NCI-H2196 treated with DMSO at 0.1 percent for 48 hours (cell line): ENCODE measurements around the gene OGFOD3.
"Not testable (repeated sequence)": the region's sequence is repeated elsewhere in the genome, so short reads cannot be mapped to it uniquely, and the experiment has no call there.

Experiments
- DNase-seq: peaks from one replicate; lab custom pipeline; 2025; ENCODE audit not compliant: unreplicated experiment; lab: John Stamatoyannopoulos, UW

OGFOD3 gene, protein sequence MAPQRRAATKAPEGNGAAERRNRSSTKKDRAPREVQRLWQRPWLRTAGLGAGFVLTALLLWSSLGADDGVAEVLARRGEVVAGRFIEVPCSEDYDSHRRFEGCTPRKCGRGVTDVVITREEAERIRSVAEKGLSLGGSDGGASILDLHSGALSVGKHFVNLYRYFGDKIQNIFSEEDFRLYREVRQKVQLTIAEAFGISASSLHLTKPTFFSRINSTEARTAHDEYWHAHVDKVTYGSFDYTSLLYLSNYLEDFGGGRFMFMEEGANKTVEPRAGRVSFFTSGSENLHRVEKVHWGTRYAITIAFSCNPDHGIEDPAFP

DNA sequence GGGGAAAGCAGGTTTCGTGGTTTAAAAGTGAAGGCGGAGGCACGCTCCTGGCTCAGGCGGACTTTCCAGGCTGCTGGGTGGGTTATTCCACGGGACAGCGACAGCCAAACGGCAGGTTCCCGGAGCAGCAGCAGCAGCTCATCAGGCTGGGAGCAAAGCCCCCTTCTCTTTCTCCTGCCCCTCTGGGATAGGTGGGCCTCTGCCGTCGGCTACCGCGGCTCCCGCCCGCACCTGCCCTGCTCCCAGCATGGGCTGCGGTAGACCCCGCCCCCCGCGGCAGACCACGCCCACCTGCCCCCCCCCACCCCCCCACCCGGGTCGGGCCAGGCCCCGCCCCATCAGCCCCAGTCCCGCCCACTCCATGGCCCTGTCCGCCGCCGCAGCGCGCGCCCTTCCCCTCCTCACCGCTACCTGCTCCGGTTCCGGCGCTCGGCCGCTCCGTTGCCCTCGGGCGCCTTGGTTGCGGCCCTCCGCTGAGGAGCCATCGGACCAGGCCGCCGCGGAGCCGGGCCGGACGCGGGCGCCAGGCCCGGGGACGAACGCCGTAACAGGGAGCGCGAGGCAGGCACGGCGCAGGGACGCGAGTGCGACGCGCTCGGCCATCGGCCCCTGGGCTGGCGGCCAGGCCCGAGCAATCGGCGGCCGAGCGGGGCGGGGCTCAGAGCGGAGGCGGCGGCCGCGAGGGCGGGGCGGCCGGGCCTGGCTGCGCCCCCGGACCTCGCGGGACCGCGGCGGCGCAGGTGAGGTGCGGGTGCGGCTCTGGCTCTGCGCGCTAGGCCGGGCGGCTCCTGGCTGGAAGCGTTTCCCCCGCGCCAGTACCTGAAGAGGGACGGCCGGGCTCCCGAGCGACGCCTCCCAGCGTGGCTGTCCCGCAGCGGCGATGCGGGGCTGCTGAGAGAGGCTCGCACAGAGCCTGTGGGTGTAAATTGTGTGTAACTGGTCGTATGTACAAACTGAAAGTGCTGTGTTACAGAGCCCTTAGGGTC is at the start of gene OGFOD3, which contains the start of gene HEXD:
OGFOD3 (minus strand) TSS at position 586 of the 986 bp plus-strand sequence; CDS start at position 485, 101 bp downstream.
HEXD (plus strand) TSS at position 347 of the 986 bp plus-strand sequence. CDS start 1,453 bp downstream, outside the sequence.
- peak; percentile 90 for DNase-seq

DNA sequence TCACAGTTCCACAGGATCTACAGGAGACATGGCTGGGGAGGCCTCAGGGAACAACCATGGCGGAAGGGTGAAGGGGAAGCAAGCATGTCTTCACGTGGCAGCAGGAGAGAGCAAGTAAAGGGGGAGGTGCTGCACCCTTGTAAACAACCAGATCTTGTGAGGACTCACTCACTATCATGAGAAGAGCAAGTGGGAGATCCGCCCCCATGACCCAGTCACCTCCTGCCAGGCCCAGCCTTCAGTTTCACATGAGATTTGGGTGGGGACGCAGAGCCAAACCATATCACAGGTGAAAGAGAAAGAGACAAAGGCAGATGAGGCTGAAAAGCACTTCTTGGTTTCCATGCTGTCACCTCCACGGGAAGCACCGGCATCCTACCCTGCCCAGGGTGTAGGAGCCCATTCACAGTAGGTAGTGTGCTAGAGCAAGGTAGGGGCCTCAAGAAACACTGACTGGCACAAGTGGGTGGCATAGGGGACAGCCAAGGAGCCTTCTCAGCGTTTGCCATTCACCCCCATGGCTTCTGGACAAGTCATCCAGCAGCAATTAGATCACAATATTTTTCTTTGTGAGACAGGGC is 46.7 kb upstream of the OGFOD3 start:
- DNase-seq = no peak

DNA sequence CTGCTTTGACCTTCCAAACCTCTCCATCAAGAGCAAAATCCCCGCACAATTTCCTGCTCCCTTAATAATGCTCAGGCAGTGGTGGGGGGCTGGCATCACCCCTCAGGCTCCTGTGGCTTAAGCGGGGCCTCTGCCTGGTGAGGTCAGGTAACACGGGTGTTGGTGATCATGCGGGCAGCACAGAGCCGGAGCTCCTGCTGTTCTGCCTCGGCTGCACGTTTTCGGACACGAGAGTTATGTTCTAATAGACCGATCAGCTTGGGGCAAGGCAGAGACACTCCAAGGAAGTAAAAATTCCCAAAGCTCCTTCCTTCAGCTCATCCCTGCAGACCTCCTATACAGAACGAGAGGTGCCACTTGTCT is 46.2 kb upstream of the OGFOD3 start:
- no peak for DNase-seq

DNA sequence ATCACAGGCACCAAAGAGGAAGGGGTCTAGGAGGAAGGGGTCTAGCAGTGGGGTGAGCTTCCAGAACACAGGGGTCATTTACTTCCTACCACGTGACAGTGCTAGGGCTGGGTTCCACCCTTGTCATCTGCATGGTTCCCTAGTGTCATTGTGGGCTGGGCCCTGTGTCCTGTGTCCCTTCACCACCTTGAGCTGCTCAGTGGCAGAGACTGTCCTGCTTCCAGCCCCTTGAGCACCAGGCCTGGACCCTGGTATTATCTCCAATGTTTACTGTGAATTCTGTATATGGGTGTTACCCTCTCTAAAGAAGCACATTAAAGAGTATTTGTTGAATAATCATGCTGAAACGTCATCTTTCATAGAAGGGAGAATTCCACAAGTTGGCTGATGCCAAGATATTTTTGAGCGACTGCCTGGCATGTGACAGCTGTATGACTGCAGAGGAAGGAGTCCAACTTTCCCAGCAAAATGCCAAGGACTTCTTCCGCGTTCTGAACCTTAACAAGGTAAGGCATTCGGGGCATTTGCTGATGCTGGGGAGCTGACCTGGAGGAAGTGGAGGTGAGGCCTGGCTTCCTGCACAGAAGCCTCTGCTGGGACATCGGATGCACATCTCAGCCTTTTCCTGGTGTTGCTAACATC is 45.7 kb upstream of the OGFOD3 start:
- DNase-seq = no peak

DNA sequence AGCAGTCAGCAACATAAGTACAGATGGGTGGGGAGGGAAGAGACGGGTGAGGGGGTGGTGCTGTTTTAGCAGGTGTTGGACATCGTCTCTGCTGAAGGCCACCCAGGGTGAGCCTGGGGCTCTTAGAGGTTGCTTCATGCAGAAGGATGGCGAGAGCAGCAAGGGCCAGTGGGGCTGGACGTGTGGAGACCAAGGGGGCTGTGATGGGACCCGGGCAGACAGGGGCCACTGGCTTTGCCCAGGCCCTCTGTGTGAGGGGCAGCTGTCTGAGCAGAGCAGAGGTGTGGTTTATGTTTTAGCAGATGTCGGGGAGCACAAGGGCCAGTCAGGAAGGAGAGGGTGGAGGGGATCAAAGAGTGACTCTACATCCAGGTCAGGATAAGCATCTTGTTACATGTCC is 45.0 kb upstream of the OGFOD3 start:
- DNase-seq = no peak

DNA sequence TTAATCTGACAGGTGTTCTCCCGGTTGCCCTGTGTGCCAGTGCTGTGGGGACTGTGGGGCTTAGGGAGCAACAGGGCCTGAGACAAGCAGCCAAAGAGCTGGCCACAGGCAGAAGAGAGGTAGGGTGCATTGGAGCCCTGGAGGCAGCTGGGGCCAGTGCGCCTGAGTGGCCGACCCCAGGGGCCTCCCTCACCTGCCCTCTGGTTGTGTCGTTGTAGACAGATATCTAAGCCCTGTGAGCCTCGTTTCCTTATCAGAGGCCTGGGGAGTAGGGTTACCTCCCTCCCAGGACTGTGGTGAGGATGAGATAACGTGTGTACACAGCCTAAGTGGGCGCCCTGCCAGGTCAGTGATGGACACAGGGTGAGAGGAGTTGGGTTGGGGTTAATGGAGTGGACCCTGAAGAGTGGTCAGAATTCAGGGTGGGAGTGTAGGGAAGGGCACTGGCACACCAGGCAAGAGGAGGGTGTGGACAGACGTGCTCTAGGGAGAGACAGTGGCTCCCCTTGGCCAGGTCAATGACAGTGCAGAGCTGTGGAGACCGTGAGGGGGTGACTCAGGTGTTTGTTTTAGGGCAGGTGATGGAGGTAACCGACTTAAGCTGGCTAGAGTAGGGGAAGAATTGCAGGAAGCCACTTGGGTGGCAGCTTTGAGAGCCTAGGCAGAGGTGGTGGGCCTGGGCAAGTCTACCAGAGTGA is 43.6 kb upstream of the OGFOD3 start:
- DNase-seq = peak; percentile 99

DNA sequence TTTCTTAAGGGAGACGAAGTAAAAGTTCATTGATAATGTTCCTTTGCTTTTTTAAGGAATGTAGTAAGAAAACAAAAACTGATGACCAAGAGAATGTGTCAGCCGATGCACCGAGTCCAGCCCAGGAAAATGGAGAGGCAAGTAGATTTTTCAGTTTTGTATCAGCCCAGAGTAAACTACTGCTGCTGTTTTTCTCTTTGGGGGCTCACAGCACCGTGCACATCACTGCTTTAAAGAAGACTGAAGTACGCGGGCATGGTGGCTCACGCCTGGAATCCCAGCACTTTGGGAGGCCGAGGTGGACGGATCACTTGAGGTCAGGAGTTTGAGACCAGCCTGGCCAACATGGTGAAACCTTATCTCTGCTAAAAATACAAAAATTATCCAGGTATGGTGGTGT is 41.5 kb upstream of the OGFOD3 start:
- DNase-seq = not testable (repeated sequence)

DNA sequence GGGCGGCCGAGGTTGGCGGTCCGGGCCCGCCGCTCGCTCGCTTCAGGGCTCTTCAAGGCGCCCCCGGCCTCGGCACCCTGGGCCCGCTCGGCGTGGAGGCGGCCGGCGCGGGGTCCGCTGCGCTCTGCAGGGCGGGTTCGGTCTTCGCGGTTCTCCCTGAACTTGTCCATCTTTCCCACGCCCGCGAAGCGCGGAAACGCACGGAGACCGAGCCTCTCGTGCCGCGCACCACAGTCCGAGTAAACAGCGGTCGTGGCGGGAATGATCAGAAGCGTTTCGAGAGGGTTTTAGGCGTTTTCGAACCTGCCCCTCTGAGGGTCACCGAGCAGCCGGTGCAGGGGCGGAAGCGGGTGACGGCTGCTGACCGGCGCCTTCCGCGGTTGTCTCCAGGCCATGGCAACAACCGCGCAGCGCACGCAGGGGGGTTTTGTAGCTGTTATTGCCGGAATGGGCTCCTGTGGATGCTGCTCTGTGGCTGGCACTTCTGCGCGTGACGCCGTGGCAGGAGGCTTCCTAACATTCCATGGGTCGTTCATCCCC is 40.6 kb upstream of the OGFOD3 start:
- no peak for DNase-seq

DNA sequence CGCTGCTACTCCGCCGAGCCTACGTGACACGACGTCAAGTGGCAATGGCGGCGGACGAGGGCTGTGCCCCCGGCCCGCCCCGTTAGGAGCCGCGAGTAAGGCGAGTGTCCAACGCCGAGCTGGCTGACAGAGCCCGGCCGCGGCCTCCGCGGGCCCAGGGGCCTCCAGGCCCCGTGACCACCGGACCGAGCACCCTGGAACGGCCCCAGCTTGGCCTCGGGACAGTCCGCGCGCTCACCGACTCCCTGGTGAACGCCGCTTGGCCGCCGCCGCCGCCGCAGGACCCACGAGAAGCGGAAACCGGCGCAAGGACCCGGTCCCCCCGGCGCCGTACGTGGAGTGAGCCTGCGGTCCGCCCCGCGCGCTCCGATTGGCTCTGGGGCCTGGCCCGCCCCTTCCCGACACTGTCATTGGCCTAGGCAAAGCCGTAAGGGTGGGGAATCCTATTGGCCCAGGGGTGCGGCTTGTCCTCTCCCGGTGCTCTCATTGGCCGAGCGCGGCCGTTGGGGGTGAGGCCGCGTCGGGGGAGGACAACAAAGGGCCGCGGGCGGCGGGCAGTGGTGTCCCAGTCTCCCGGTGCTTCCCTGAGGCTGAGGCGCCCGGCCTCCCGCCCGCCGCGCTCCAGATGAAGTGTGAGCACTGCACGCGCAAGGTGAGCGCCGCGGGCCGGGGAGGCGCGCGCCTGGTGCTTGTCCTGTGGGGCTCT is 39.9 kb upstream of the OGFOD3 start, which contains the start of gene NARF:
NARF (plus strand) TSS at position 563 of the 706 bp plus-strand sequence; CDS start at position 626, 63 bp downstream.
- peak; percentile 100 for DNase-seq

DNA sequence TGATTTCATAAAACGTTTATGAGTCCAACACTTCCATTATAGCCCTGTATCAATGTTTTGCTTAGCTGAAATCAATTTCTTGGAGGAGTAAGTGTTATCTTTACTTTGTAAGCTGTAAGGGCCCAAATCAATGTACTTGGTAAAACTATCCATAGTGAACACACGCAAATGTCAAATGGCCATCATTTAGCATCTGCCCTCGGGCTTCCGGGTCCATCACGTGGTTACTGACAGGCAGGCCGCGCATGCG is 39.5 kb upstream of the OGFOD3 start:
- DNase-seq = no peak

DNA sequence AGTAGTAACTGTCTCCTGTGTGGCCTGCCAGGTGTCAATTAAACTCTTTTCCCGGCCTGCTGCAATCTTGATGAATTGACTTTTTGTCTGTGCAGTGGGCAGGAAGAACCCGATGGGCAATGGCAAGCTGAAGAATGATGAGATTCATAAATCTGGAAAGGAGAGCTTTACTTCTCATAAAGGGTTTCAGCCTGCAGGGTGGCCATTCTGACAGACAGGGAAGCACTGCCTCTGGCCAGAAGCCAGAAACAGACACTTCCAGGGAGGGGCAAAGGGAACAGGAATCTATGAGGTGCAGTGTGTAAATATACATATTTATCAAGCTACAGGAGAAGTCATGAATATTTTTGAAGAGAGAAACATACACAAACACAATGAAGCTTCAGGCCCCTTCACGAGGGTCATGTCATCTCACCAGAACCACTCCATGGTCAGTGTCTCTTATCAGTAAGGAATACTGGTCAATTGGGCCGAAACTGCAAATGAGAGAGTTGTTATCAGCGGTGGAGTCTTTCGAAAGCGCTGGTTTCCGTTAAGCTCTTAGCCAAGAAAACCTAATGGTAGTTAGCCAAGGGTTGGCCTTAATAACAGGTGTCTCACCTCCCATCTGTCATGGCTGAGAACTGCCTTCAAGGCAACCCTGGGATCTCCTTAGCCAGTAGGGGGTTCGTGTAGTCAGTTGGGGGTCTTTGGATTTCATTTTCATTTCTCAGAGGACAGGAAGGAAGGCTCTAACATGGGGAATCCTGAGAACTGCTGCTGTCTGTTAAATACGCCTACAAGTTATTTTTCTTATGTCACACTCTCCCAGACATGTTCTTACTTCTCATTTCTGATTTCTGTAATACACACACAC is 38.9 kb upstream of the OGFOD3 start:
- no peak for DNase-seq

DNA sequence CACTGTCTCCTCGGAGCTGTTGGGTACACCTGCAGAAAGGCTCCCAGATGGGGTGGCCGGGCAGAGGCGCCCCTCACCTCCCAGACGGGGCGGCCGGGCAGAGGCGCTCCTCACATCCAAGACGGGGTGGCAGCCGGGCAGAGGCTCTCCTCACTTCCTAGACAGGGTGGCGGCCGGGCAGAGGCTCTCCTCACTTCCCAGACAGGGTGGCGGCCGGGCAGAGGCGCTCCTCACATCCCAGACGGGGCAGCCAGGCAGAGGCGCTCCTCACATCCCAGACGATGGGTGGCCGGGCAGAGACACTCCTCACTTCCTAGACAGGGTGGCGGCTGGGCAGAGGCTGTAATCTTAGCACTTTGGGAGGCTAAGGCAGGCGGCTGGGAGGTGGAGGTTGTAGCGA is 35.3 kb upstream of the OGFOD3 start:
- DNase-seq = not testable (repeated sequence)

DNA sequence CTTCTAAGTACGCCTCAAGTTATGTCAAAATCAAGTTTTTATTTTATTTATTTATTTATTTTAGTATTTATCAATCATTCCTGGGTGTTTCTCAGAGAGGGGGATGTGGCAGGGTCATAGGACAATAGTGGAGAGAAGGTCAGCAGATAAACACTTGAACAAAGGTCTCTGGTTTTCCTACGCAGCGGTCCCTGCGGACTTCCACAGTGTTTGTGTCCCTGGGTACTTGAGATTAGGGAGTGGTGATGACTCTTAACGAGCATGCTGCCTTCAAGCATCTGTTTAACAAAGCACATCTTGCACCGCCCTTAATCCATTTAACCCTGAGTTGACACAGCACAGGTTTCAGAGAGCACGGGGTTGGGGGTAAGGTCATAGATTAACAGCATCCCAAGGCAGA is 34.8 kb upstream of the OGFOD3 start:
- not testable (repeated sequence) for DNase-seq

DNA sequence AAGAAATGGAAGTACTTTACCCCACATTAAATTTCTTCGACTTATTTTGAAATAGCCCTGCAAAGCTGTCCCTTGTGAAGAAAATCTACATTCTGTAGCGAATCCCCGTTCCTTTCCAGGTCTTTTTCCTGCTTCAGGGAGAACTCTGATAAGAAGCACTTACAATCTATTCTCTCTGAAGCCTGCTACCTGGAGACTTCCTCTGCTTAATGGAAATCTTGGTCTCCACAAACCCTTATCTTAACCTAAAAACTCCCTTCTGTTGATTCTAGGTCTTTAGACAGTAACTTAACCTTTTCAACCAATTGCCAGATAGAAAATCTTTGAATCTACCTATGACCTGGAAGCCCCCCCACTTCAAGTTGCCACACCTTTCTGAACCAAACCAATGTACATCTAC is 33.8 kb upstream of the OGFOD3 start:
- DNase-seq = no peak

DNA sequence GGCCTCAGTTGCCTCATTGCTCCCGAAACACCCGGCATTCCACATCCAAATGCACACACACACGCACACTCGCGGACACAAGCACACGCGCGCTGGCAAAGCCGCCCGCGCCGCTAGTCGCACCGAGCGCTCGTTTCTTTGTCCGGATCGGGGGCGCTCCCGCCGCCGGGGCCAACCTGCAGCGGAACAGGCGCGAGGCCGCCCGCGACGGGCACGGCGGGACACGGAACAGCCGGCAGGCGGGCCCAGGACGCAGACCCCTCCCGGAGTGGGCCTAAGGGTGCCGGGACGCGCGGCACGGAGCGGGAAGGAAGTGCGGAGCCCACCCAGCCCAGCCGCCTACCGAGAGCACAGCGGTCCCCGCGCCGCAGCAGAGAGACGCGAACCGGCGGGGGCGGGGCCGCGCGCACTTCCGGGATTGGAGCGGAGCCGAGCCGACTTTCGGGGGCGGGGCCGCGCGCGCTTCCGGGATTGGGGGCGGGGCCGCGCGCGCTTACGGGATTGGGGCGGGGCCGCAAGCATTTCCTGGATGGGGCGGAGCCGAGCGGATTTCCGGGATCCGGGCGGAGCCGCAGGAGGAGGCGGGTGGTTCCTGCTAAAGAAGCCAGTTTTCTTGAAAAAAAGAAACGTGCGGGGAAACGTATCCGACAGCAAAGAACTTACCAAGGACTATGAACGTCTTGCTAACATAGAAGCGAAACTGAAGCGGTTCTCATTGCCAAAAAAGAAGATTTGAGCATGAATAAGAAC is 32.1 kb upstream of the OGFOD3 start, which contains the start of gene CYBC1:
CYBC1 (minus strand) TSS at position 396 of the 750 bp plus-strand sequence. CDS start 1,498 bp downstream, outside the sequence.
- peak; percentile 94 for DNase-seq

DNA sequence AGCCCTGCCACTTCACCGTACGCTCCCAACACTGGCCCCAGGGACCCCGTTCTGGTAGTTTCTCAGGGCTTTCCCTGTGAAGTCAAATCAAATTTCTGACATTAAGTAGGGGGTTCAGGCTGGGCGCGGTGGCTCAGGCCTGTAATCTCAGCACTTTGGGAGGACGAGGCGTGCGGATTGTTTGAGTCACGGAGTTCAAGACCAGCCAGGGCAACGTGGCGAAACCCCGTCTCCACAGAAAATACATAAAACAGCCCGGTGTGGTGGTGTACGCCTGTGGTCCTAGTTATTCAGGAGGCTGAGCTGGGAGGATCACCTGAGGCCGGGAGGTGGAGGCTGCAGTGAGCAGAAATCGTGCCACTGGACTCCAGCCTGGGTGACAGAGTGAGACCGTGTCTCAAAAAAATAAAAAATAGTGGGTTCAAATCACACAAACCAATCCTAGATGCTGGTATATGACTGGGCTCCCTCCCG is 31.5 kb upstream of the OGFOD3 start:
- no peak for DNase-seq

DNA sequence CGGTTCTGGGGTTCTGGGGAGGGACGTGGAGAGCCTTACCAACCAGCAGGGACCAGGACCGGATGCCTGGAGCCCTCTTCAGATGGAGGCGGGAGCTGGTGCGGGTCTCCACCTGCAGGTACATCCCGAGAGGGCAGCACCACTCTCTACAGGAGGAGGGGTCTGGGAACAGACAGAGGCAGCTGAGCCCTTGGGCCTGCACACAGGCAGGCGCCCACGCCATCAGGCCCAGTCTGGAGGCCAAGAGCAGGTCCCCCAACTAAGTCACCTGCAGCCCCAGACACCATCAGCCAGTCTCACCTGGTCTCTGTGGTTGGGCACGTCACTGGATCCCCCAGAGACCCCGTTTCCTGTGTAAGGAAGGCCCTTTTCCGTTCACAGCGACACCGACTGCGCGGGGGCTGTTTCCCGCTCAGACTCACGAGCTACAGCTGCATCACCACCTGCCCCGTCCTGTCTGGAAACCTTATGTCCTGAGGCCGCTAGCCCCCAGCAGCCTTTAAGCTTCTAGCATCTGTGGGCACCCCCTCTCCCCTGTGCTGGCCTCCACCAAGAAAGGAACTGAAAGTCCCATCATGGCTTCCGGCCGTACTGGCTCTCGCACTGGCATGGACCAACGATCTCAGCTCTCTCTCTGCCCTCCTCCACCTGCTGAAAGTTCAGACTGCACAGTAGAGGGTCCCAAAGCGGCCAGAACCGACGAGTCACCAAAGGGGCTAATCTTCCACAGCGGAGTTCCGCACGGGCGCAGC is 30.9 kb upstream of the OGFOD3 start:
- no peak for DNase-seq
